GM21576 (cell line): ENCODE results near the gene LRRC49.

Experiments
- ATAC-seq: cut with Tn5 transposase; IDR thresholded peaks from one replicate; pipeline ENCODE4 v1.9.1; 2021; ENCODE audit warnings: mild to moderate bottlenecking, moderate library complexity; ENCODE audit not compliant: unreplicated experiment

LRRC49 gene

DNA sequence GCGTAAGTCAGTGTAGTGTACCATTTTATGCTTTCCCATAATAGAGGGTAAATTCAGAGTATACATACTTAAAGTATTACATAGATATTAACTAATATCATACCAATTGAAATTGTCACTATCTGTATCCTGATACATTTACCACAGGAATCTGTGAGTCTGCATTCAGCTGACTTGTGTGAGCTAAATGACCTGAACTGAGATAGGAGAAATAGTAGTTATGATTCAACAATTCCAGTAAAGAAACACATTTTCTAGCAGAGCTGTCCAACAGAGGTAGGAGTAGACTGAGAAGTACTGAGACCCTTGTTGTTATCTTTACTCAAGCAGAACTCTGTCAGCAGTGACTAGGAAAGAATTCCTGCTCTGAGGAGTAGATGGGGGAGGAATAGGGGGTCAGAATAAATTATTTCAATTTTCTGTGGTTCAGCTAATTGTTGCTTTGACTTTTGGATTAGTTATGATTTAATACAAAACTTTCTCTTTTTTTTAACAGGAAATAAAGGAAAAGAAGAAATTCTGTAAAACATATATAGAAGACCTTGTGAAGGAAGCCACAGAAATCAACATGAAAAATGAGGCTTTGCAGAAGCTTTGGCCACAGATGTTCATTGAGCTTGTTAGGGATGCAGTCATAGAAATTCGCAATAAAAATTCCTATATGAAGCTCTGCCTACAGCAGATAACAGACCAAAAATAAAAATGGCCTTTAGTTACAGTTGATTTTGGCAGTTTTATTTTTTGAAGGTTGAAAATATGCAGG is 156.5 kb downstream of the LRRC49 start:
- no peak for ATAC-seq

DNA sequence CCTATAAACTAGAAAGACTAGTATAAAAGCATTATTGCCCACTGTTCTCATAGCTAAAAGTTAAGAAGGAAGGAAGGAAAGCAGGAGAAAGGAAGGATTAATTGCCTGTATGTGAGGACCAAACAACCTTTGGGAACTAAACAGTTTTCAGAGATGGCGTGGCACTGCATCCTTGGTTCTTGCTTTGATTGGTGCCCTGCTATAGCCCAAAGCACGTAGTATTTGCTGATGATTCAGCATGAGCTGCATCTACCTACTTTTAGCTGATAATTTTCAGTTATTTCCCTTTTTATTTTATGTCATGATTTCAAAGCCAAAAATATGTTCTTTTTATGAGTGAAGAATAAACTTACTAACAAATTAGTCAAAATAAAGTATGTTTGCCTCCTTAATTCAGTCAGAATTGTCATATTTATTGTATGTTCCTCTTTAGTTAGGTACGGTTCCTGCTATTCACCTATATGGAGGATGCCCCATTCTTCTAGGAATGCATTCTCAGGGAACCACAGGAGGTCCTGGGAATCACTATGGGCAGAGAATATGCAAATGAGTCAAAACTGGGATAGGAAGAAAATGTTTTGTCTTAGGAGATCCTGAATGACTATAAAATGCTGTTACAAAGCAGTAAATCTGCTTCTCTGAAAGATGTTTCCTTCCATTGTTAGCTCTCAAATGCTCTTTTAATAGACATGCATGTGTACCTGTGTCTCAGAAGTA is 157.2 kb downstream of the LRRC49 start:
- no peak for ATAC-seq

DNA sequence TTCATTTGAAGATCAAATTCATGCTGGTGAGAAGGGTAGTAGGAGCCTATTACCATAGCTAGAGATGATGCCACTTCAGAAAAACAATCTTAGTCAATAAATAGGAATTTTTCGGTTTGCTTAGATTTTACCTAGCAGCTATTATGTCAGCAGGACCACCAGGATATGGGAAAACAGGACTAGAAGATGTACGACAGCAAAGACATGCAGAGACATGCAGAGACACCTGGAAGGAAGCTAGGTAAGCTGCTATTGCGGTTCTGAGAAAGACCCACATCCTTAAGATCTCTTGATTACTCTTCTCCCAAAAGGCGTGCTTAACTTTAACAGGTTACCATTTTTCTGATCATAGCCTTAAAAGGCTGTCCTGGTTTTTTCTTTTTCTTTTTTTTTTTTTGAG is 157.8 kb downstream of the LRRC49 start:
- no peak for ATAC-seq

DNA sequence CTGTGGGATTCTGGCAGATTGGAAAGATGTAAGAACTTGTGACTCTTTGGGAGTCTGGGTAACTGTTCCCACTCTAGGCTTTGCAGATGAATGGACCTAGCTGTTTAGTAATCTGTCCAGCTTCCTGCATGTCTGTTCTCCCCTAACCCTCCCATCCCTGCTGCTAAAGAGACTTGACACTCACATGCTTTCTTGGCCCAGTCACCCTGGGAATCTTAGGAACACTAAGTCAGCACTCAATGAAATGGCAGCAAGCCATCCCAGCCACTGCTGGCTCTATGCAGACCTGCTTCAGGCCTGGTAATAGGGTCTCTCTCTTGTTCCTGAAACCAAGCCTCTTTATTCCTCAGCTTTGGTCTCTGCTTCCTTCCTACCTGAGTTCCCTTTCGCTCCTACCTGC is 158.9 kb downstream of the LRRC49 start:
- no peak for ATAC-seq

DNA sequence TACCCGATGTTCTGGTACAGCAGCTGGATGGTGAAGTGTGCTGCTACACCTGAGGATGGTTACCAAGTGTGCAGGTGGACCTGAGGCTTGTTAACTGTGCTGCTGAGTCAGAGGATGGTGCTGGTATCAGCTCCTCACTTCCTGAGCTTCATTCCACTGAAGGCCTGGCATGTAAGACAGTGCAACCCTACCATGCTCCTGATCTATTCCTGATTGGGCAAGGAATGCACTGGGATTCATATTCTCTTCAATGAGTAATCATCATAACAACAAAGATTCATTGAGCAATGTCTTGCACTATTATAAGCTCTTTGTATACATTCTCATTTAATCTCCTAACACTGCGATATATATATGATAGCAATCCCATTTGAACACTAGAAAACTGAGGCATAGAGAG is 159.7 kb downstream of the LRRC49 start:
- ATAC-seq: no peak

DNA sequence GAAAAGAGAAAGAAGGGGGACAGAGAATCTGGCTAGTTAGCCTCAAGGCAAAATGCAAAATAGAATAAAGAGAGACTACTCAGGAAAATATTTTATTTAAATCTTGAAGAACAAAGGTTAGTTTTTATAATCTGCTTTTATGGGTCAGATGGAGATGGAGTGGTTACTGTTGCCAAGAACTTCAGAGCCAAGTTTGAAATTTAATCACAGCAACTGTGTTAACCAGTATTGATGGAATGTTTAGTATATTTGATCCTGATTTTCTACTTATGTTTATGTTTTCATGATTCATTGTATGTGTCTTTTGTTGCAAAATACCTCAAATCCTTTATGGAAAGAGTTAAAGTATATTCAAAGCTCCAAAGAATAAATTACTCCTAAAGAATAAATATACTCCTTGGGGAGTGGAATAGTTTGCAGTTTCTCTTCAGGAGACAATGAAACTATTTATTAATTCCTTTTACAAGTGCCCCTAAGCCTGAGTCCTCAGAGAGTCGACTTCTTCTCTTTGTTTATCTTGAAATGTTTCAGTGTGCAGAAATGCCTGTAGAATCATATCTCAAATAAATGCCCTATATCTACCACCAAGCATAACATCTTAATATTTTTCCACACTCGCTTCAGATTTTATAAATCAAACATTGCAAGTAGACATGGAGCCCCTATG is 161.8 kb downstream of the LRRC49 start:
- ATAC-seq: no peak

DNA sequence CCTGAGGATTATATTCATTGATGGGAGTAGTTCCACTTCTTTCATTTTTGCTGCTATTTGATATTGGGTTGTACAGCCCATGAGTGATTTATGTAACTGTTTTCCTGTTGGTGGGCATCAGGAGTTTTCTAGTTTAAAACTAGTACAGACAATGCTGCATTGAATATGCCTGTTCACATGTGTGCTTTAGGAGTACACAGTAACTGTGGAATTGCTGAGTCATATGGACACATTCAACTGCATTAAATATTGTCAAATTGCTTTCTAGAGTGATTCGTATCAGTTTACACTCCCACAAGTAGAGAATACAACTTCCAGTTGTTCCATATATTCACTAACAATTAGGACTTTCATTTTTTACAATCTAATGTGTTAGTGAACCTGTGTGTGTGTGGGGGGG is 162.8 kb downstream of the LRRC49 start:
- ATAC-seq: no peak

DNA sequence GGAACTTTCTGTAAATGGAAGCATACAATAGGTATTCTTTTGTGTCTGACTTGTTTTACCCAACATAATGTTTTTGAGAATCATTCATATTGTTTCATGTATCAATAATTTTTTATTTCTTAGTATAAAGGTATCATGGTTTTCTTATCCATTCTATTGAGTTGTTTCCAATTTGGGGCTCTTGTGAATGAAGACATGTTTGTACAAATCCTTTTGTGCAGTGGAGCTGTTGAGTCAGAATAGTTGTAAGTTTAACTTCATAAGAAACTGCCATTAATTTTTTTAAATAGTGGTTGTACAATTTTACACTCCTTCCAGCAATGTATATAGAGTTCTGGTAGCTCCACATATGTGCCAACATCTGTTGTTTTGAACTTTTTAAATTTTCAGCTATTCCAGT is 163.5 kb downstream of the LRRC49 start:
- no peak for ATAC-seq

DNA sequence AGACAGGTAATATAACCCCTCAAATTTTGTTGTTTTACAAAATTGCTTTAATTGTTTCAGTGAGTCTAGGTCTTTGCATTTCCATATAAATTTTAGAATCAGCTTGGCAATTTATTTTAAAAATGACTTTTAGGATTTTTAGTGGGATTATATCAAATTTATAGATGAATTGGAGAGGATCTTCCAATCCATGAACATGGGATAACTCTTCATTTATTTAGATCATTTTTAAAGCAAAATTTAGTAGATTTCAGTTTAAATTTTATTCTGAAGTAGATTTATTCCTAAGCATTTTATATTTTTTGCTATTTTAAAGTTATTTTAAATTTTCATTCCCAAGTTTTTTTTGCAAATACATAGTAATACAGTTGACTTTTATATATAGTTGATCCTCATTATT is 164.5 kb downstream of the LRRC49 start:
- ATAC-seq: no peak

DNA sequence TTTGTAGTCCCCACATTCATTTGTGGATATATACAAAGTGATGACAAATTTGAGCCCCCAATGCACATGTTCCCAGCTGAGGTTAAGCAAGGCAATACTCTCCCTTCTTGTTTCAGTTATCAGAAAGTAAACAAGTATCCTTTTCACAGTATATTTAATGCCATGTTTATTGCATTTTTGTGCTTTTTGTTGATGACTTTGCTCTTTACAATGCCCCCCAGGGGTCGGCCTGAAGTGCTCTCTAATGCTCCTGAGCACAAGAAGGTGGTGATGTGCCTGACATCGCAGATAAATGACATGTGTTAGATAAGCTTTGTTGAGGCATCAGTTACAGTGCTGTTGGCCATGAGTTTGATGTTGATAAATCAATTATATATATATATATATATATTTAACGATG is 165.0 kb downstream of the LRRC49 start:
- ATAC-seq: no peak

DNA sequence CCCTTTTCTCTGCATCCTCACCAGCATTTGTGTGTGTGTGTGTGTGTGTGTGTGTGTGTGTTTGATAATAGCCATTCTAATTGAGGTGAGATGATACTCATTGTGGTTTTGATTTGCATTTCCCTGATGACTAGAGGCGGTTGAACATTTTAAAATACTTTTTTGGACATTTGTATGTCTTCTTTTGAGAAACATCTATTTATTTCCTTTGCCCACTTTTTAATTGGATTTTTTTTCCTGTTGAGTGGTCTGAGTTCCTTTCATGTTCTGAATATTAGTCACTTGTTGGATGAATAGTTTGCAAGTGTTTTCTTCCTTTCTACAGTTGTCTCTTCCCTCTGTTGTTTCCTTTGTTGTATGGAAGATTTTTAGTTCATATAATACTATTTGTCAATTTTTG is 168.4 kb downstream of the LRRC49 start:
- no peak for ATAC-seq

DNA sequence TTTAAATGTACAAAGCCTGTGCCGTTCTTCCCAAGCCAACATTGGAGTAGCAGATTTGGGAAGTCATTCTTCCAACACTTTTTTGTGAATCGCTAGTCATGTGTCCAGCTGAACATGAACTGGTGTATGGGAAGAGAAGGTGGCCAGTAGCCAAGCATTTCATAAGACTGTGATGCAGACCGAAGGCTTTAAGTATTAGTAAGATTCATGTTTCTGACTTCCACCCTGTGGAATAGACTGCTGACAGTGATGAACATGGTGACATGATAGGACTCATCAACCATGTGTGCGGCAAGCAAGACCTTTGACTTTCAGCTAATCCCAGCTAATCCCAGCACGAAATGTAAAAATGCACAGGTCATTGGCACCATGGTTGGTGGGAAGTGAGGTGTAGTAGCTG is 174.4 kb downstream of the LRRC49 start:
- no peak for ATAC-seq

DNA sequence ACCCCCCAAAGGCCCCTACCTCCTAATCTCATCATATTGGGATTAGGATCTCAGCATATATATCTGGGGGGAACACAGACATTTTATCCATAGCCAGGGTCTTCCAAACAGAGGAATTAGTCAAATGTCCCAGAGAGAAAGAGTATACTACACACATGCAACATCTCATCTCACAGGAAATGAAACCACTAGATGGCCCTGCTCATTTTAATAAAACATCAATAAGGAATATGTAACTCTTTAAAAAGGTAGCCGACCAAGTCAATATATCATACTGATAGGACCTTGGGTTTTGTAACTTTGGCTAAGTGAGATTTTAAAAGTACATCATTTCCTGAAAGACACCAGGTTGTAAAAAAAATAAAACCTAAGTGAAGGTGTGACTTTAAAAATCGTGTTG is 177.1 kb downstream of the LRRC49 start:
- ATAC-seq: no peak

DNA sequence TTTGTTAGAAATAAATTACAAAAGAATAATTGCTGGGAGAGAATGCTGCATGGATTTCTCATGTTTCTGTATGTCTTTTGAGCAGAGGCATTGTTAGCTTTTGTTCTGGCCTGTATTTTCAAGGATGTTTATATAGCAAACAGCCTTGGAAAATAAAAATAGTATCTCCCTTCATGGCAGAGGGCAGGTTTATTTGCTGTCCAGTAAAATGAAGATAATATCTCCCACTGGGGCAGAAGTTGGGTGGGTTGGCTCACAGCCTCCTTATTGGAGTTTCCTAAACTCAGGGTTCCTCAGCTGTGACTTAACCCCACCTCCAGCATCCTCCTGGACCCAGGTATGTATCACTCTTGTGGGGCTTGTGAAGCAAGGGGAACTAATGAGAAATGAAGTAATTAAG is 178.9 kb downstream of the LRRC49 start:
- no peak for ATAC-seq

DNA sequence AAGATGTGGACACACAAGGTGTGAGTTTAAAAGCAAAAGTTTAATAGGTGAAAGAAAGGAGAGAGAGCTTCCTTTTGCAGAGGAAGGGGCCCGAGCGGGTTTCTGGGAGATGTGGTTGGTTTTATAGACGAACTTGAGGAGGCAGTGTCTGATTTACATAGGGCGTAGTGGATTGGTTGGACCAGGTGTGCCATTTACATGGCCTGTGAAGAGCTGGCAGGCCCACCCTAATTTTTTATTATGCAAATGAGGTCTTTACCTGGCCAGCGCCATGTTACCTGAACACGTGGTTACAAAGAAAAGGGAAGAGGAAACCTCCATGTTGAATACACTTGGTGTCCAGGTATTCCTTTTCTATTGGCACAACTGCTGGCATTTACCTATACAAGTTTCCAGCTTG is 179.8 kb downstream of the LRRC49 start:
- ATAC-seq: no peak

DNA sequence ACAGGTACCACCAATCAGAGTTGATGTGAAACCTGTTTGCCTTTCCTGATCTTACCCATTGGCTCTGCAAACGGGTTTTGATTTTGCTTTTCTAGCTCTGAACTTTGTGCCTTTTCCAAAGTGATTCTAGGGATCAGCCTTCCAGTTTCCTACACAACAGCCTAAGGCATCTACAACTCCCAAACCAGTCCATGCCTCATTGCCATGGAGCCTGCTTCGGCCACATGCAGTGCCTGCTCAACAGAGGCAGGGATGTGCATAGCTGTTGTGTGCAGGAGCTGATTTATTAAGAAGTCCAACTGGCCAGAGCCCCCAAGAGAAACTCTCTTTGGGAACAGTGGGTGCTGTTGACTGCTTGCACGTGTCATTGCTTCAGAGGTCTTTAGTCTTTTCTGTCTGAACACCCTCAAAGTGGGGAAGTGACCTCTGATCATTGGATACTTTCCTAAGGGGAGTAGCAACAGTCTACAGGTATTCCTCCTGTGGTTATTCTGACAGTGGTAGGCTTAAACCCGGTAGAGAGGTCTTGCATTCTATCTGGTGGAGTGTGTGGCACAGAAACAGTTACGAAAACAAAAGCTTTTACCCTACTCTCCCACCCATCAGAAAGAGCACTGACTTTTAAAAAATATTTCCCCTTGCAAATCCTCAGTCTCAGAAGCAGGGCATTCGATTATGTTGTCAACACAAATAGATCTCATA is 186.0 kb downstream of the LRRC49 start:
- ATAC-seq: no peak

DNA sequence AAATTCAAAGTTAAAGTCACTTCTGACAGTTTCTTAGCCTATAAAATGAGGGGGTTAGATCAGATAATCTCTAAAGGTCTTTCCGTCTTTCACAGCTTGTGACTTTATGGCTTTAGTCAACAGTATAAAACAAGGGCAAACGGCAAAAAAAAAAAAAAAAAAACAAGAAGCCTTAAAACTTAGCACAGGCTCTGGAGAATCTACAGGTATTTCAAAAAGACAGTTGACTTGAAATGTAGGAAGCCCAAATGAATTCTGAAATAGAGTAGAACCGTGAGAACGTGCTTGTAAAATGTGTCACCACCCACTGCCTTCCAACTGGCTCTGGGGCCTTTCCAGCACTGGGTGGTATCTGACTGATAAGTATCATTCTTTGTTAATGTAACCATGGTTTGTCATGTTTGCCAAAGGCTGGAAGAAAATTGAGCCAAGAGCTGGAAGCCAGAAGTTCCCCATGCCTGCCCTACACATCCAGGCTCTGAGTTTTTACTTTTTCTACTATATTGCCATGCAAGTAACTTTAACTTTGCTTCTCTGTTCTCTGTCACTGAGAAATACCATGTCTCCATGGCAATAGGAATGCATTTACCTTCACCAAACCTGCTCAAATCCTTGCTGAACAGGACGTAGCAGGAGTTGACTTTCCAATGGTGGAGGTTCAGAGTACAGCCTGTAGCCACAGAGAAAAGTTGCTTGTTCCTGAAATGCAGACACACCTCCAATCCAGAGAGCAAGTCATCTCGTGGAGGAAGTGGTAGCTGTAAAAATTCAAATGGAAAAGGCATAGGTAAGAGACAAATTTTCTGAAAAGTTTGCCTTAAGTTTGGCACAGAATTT is 186.8 kb downstream of the LRRC49 start:
- ATAC-seq: no peak

DNA sequence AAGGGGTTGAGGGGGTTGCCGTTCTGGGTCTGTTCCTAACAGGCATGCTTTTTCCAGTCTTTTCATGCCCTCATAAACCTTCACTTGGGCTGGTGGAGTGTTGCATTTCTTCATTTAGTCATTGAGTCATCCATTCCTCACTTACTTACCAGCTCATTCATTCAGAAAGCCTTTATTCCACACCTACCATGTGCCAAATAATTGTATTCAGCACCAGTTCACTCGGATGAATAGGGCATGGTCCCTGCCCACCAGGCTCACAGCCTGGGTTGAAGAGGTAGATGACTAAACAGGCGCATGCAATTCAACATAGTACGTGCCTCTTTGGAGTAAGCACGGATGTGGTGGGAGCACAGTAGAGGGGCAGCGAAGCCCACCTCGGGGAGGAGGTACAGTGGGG is 187.5 kb downstream of the LRRC49 start:
- no peak for ATAC-seq

DNA sequence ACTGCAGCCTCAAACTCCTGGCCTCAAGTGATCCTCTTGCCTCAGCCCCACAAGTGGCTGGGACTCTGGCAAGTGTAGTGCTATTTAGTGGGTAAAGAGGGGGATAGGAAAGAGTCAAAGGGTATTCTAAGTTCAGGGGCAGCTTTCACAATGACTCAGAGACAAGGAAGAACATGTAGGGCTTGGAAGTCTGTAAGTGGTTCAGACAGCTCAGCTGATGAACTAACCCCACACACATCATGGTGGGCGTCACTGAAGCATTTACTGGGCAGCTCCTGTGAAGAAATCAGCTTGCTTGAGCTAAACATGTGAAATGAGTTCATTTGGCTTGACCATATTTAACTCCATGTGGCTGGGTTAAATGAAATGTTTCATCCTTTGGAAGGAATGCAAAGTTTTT is 188.1 kb downstream of the LRRC49 start:
- ATAC-seq: no peak

DNA sequence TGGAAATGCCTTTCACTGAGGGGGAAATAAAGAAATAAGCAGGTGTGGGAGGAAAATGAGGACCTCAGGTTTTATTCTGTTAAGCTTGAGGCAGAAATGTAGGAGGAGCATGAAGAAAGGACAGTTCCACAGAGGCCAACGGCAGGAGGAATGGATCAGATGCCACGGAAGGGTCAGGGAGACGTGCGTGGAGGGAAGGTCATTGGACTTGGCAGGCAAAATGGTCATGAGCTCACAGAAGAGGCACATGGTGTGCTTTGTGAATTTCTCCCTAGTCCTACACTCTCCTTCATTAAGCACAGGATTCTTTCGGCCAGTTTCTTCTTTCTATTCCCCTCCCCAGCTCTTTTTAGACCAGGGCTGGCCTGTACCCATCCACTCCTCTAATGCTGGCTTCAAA is 190.2 kb downstream of the LRRC49 start:
- ATAC-seq: no peak

DNA sequence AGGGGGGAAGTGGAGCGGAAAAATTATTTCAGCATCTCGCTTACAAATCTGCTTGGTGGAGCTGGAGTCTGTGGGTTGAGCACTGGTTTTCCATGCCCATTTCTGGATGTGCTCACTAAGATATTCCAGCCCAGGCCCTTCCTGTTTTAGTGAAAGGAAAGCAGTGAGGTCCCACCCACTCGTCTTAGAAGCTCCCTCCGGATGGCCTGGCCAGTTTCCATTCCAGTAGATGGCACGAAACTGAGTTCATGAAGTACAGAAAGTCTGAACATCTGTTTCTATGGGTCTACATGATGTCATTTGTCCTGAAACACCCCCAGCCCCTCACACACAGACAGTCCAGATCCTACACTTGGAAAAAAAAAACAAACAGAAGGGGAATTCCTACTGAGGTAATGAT is 190.7 kb downstream of the LRRC49 start:
- no peak for ATAC-seq
